HG02678 (cell line): ENCODE measurements around the gene TTC9C.
"Not testable (repeated sequence)": the region's sequence is repeated elsewhere in the genome, so short reads cannot be mapped to it uniquely, and the experiment has no call there.

Experiments used
- ATAC-seq: cut with Tn5 transposase; IDR thresholded peaks from one replicate; pipeline ENCODE4 v1.9.1; 2021; ENCODE audit warnings: mild to moderate bottlenecking, moderate library complexity; ENCODE audit not compliant: unreplicated experiment

TTC9C gene

DNA sequence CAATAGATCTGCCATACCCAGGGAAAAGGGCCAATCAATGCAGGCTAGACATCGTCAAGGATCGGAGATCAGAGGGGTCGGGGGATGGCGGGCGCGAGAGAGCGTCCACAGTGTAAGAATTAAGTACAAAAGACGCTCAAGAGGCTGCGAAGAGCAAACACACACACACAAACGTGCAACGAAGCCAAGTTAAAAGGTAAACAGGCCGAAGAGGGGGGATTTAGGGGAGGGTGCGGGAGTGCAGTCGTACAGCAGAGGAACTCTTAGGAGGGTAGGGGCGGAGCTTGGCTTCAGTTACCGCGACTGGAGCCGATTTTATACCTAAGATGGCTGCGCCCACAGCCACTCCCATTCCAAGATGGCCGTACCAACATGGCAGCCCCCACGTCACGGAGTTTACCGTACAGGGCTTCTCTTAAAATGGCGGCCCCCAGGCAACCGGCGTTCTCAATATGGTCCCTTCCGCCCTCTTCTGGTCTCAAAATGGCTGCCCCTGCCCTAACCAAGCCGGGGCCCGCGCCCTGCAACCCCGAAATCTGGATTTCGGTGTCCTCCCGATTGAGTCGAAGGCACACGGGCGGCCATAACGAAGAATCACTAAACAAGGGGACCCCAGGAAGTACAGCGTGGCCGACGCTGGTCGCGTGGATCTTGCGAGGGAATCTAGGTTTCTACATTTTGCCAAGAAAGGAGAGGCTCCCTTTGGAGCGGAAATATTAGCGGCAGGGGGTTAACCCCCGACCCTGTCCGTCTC, 18.9 kb upstream of the TTC9C start:
- peak; percentile 75 for ATAC-seq

GRCh38 chr11:62710001-62710345, 18.3 kb upstream of the TTC9C start:
- peak; percentile 1 for ATAC-seq

- no peak for ATAC-seq
These were observed 15.9 kb upstream of the TTC9C start for GRCh38 chr11:62712276-62712812.

- no peak for ATAC-seq
These were observed 15.4 kb upstream of the TTC9C start for GRCh38 chr11:62712861-62713260.

DNA sequence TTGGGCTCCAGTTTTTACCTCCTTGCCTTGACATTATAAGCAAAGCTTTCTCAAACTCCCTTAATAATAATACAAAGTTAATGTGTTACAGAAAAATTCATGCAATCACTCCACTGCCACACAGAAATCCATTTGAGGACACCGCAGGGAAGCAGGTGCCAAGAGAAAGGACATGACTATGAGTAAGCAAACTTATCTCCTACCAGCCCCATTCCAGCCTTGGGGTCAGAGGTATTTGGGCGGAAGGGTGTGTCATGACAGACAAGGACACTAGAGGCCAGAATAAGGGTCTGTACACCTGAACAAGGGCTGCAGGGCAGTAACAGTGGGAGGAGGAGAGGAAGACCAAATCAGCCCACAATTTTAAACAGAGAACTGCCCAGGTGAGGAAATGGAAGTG, 14.9 kb upstream of the TTC9C start:
- ATAC-seq, result no peak

DNA sequence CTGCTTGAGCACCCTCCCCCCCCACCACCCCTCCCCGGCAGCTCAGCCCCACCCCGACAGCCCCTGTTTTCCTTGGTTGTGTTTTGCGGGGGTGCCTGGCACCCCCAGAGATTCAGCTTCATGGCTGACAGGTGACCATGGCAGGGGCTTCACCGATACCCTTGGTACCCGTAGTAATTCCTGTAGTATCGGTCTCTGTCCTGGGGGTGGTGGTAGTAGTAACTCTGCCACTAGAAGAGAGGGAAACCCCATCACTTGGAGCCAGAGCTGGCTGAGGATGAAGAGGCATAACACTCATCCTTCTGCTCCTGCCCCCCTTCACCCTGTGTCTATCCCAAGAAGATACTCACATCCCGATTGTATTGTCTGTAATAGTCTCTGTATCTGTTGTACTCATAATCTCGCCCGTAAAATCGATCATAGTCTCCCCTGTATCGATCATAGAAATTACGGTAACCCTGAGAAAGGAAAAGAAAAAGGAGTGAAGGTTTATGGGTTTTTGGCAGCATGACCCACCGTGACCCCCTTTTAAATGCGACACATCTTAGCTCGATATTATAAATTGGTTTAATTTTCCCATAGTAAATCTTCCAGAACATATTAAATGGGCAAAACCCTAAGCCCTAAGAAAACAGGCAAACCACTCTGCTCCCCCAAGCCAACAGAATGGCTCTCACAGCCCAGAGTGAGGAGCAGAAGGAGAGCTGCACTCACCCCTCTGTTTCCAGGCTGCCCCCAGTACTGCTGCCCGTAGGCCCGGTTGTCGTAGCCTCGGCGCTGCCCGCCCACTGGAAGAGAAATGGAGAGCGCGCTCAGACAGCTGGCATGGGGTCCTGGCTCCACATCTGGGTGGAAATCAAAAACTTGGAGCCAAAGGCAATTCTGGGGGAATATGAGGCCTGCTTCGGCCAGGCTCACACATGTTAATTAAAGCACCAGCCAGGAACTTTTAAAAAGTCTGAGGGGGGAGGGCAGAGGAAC, 12.8 kb upstream of the TTC9C start:
- ATAC-seq, result no peak

GRCh38 chr11:62716206-62716605, 12.1 kb upstream of the TTC9C start:
- no peak for ATAC-seq

DNA sequence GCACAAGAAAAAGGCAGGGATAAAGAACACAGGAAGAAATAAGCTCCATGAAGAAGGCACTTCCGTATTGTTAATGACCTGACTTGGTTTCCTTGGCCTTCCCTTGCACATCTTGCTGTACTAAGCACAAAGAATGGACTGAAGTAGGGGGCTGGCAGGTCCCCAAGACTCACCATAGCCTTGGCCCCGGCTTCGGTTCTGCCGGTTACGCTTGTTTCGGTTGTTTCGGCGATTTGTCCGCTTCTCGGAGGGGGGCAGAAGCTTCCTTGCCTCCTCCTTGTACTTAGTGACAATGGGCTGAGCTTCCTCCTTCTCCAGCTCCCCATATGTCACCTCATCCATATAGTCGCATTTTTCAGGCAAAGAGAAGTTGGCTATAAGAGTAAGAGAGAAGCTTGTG, 11.5 kb upstream of the TTC9C start:
- no peak for ATAC-seq

GRCh38 chr11:62719302-62719978, 8.8 kb upstream of the TTC9C start:
- ATAC-seq, result no peak

DNA sequence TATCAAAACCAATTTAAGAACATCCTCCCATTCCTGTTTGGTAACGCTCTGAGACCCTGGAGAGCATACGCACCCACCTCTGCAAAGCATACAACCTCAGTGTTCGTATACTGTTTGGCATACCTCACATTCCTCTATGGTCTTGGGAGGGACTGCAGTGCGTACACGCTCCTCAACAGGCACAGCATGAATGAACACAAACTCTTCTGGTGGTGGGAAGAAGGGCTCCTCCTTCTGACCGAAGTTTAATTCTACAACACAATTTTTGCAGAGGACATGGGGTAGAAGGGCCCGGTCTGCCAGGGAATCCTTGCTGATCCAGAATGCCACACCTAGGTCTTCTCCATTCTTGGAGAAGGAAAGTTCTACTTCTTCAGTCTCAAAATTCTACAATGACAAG, 6.3 kb upstream of the TTC9C start:
- no peak for ATAC-seq

DNA sequence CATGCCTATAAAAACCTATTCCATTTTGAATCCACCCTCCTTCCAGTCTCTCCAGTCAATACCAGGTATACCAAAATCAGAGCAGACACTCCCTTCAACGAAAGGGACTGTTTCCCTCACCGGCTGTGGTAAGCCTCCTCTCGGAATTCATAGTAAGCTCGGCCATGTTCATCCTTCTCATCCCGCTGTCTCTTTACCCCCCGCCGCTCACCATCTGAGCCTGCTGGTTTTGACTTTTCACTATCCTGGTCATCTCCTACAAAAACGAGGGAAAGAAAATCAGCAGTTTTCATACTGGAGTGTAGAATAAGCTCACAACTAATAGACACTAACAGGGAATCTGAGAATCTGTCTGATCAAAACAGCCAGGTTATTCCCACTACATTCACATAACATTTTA, 4.1 kb upstream of the TTC9C start:
- ATAC-seq, result no peak

DNA sequence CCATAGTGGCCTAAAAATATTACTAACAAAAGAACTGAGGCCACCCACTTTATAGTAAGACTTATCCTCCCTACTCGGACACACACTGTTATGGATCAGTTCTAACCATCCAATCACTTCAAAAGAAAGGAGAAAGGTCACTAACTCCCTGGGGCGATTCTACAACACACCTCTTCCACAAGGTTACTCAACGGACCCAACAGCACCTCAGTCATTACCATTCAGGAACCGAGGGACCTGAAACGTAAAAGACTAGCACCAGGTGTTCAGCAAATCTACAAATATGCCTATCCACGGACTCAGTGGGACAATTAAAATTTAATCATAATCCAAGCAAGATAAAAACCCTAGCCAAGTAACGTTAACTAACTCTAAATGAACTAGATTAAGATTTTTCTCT, 2.6 kb upstream of the TTC9C start:
- ATAC-seq, result no peak

GRCh38 chr11:62726156-62726914, 2.0 kb upstream of the TTC9C start:
- peak; percentile 1 for ATAC-seq

GRCh38 chr11:62726915-62727164, 1.4 kb upstream of the TTC9C start:
- no peak for ATAC-seq

GRCh38 chr11:62727165-62727871, 968 bp upstream of the TTC9C start, which contains the start of gene HNRNPUL2:
Gene HNRNPUL2 (minus strand): TSS chr11:62727457. CDS start chr11:62727156, 301 bp downstream.
- ATAC-seq, result peak; percentile 65

DNA sequence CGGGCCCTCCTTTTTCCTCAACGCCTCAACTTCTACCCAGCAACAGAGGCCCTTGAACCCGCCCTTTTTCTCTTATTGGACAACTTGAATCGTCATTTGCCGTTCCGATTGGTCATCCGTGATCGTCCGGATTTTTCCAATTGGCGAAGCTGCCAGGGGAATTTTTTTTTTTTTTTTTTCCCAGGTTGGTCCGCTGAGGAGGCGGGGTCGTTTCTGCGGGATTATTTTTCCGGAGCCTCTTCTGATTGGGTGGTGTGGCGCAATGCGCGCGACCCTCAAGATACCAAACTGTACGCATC, 465 bp upstream of the TTC9C start:
- peak; percentile 59 for ATAC-seq

DNA sequence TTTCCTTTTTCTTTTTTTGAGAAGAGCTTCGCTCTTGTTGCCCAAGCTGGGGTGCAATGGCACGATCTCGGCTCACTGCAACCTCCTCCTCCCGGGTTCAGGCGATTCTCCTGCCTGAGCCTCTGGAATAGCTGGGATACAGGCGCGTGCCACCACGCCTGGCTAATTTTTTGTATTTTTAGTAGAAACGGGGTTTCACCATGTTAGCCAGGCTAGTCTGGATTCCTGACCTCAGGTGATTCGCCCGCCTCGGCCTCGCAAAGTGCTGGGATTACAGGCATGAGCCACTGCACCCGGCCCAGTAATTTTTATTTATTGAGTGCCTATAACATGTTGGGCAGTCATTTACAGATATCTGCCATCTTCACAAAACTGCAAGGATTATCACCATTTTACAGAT, 1.8 kb downstream of the TTC9C start:
- ATAC-seq, result not testable (repeated sequence)

- ATAC-seq, result no peak
These were observed 4.5 kb downstream of the TTC9C start for GRCh38 chr11:62732830-62733229.

DNA sequence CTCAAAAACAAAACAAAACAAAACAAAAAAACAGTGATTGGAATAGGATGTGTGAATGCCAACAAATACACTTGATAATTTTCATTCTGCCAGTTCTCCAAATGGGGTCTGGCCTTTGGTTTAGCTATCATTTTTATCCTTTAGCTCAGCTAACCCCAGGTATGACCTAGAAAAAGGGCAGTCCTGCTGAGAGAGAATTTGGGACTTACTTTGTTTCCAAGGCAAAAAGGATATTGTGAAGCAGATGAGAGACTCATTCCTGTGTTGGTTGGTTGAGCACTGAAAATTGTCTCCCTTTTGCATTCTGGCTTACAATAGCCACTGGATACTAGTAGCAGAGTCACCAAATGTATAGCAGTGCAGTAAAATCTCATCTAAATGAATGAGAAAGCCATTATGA, 8.9 kb downstream of the TTC9C start:
- ATAC-seq, result no peak

GRCh38 chr11:62747475-62748160, 19.3 kb downstream of the TTC9C start:
- ATAC-seq, result no peak
